Activated CD8-positive, alpha-beta memory T cell treated with anti-CD3 and anti-CD28 coated beads for 24 hours (primary cell): ENCODE measurements around the gene RGS7.

Source experiments
- DNase-seq: peaks from one replicate; pipeline ENCODE4 v3.0.0-alpha.2; 2020

Gene RGS7

DNA sequence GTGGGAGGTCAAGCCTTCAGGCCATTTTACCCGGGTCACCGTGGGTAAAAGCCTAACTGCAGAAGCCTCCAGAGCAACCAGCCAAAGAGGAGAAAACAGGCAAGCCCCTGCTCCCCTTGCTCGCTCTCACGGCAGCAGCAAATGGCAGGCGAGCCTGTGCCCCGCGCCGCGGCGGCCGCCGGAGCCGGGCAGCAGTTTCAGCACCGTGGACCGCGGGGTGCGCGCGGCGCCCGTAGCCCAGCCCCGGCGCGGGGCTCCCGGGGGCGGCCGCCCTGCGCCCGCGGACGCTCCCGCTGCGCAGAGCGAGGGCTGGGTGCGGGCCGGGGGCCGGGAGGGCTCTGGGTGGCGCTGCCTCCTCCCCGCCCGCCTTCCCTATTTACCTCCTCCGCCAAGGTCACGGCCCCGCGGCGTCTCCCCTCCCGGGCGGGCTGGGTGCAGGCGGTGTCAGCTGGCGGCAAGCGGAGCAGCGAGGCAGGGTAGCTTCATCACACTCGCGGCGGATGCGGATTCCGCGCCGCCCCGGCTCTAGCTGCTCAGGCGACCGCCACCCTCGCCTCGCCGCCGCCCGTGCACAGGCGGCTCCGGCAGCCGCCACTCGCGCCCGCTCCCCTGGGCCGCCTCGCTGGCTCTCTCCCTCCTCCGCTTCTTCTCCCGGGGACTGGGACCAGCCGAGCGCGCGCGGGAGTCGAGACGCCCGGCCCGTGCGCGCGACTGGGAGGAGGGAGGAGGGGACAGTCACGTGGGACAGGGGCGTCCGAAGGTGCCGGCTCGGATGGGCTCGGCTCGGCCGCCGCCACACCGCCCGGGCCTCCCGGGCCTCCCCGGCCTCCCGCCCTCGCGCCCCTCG lies at the start of gene RGS7:
Gene RGS7, minus strand, starts transcription at position 687 of the 847 bp plus-strand sequence.
- DNase-seq: no peak

GRCh38 chr1:241406421-241406820 lies 49.4 kb upstream of the RGS7 start:
- no peak for DNase-seq

GRCh38 chr1:241401156-241401555 lies 44.2 kb upstream of the RGS7 start:
- DNase-seq: no peak

GRCh38 chr1:241396747-241397681 lies 40.0 kb upstream of the RGS7 start:
- no peak for DNase-seq

- no peak for DNase-seq
These were observed 35.1 kb upstream of the RGS7 start for GRCh38 chr1:241391926-241392710.

GRCh38 chr1:241390526-241390925 lies 33.5 kb upstream of the RGS7 start:
- DNase-seq: no peak

GRCh38 chr1:241389400-241389799 lies 32.4 kb upstream of the RGS7 start:
- DNase-seq: no peak

- DNase-seq: no peak
These were observed 30.2 kb upstream of the RGS7 start for GRCh38 chr1:241387216-241387615.

DNA sequence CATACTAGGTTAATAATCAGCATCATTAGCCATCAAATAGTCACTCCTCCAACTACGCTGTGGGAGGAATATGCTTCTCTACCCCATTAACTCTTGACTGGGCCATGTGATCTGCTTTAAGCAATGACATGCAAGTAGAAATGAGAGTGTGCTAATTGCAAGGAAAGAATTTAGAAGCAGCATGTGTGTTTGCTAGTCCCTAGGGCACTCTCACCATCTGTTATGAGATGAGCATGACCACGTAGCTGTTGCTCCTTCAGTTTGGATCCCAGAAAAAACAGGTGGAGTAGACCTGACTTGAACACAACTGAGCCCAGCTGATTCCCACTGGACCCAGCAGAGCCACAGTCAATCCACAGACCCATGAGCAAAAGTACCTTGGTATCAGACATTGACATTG lies 19.7 kb upstream of the RGS7 start:
- DNase-seq: no peak

- no peak for DNase-seq
These were observed 18.9 kb upstream of the RGS7 start for GRCh38 chr1:241375886-241376285.

DNA sequence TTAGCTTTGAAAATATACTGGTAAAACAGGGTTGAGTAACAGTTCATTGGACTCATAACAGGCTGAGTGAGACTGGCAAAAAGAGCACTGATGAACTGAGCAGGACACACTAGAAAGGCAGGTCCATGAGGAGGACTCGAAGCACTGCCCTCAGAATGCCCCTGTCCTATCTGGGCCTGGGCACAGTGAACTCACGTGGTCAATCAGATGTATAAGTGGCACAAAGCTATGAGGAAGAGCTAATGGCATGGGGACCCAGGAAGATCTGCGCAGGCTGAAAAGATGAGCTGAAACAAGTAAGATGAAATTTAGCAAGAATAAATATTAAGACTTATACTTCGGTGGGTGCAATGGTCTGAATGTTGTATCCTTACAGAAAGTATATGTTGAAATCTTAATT lies 9.2 kb upstream of the RGS7 start:
- DNase-seq: no peak

DNA sequence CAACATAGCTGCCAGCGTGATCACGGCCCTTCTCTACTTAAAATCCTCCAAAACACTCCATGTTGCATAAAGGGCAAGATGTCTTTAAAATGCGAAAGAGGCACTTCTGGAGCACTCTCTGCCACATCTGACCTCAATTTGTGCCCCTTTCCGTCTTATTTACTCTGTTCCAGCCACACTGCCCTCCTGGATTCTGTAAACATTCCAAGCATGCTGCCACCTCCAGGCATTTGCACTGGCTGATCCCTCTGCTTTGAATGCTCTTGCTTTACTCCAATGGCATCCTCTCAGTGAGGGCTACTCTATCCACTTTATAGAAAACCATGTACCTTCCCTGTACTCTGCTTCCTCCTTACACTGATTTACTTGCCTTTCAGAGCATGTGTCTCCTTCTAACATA lies 5.3 kb upstream of the RGS7 start:
- no peak for DNase-seq

DNA sequence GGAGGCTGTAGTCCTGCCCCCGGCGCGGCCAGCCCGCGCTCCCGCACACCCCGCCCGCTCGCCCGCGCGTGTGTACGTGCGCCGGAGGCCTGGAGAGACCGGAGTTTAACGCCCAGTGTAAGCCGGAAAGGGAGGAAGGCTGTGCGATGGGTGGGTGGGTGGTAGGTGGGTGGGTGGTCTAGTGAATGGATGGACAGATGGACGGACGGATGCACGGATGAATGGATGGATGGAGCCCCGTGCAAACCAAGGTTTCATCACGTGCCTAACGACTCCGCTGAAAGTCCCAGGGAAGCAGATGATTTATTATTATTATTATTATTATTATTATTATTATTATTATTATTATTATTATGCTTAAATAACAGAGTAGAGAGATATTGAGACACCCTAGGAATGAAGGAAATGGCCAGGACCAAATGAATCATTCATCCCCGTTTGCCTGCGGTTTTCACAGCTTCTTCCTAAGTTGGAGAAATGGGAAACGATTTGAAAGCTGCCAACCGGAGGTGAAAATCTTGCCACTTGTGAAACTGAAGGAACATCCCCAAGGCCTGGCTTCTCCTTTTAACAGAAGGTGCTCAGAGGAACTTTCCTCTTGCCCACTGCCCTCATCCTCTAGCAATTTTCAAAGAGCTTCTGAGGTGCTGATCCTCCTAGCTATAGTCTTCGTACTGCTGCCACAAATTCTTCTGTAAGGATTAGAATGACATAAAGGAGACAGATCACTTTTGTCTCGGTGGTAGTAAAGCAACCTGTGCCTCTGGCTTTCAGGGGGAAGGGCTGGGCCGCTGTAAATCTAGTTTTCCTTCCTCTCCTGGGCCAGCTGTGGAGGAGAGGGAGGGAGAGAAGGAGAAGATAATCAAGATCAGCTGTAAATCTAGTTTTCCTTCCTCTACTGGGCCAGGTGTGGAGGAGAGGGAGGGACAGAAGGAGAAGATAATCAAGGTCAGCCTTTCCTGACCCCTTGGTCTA lies 648 bp upstream of the RGS7 start:
- no peak for DNase-seq

GRCh38 chr1:241356187-241356518 lies 852 bp downstream of the RGS7 start:
- no peak for DNase-seq

DNA sequence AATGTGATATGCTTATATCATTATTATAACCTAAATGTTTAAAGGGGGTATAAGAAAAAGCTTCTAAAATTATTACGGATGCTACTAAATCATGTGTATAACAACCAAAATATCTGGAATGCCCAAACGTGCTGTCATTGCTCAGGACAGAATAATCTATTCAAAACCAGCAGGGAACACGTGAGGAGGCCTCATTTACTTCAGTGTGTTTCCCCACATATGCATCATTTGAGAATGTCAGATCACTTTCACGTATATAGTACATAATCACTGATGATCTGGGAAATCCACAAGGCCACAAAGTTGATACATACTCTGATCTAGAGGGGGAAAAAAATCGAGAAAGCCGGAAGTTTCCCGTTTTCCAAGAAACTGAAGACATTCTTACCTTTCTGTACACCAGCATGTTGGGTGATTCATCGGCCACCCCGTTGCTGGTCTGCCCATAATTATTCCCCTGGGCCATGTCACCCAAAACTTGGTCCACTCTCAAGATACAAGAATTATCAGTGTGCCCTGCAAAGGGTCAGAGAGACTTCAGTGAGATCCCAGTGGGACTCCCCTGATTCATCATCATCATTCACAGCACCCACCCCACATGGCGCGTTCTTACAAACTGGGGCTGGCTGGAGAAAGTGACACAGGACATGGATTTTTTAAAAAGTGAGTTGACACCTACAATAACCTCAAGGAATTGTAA lies 1.5 kb downstream of the RGS7 start:
- no peak for DNase-seq

- DNase-seq: no peak
These were observed 4.6 kb downstream of the RGS7 start for GRCh38 chr1:241352401-241352800.

DNA sequence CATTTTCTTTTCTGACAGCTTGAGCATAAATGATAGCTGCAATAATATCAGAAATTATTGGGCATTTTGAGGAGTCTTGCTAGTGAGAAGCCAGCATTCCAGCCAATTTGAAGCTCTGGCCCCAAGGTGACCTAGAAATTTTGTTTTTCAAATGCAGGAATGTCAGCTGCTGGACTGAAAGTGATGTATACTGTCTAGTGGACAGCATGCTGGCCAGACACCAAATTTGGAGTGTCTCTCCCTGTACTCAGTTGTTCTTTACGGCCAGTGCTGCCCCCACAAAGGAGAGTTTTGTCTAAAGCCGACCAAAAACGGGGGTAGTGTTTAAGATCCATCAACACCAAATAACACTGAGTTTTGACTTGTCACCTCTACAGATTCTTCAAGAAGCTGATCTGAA lies 5.2 kb downstream of the RGS7 start:
- no peak for DNase-seq

DNA sequence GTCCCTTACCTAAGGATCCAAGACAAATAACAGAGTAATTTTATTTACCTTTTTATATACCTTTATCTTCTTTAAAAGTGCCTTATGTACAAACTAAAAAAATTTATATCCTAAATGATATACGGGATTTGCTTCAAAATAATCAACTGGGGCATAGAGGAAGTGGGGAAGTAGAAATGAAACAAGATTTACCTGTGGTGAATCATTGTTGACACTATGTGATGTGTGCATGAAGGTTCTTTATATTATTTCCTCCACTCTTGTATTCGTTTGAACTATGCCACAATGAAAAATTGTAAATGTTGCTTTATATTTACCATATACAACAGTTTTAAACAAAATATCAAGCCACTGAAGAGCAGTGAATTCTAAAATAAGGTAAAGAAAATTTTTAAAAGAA lies 13.0 kb downstream of the RGS7 start:
- DNase-seq: no peak

DNA sequence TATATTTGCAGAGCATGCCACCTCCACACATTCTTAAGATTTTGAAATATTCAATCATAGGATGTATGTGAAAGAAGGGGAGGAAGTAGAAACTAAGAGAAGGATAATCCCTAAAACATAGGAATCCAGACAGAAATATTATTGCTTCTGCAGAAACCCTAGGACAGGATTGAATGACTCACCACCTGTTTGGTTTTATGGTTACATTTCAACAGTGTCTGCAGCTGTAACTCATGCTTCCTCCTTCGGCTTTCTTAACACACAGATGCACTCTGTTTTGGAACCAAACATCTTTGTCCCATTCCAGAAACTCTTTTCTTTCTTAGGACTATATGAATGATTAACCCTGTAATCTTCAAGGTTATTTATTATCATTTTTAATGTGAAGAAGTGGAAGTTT lies 20.7 kb downstream of the RGS7 start:
- no peak for DNase-seq

DNA sequence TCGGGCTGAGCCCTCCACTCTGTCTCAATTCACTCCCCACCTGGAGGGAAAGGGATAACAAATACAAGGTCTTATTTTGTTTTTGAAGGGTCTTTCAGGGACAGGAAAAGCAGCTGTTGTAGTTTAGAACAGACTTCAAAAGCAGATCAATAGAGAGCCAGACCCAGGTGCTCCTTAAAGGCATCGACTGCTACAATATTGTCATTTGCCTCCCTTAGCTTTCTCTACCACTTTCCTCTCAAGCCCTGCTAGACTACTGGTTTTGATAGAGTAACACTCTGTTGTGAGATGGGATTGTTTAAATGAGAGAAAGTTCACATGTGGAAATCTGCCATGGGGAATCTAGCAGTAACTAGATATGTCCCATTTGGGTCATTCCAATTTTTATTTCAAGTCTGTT lies 24.0 kb downstream of the RGS7 start:
- DNase-seq: no peak

DNA sequence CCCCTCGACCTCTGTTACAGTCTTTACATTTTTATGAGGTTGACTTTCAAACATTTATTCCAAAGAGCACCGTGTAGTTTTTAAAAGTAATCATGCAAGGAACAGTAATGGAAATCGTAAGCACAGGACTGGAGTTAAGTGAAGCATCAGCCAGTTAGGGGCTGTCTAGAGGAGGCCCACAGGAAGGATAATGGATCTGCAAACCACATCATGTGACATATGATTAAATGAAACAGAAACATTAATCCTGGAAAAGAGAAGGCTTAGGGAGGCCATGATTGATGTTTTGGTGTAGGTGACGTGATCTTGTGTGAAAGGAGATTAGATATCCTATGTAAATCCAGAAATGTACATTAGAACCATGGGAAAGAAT lies 25.0 kb downstream of the RGS7 start:
- DNase-seq: no peak
